ENCODE data around the gene MASP2. TPM values are rescaled to one million over a fixed set of nuclear protein-coding genes. Genes with fewer than 3 reads are reported as not detected.

MASP2 gene
- 0.90 and 1.2 TPM in 2 replicates for total RNA-seq (2021; fragmentation: NEBNext Ultra II Directional; extraction: Animal tissue kit (Norgen Biotek cat#: 25700))
- polyA plus RNA-seq (2011; rRNA removed): 0.54 and 0.78 TPM in 2 replicates
- 0.43 TPM for polyA plus RNA-seq (2011; cell fraction: cytosol; rRNA removed)
- polyA plus RNA-seq (2011; cell fraction: nucleus; rRNA removed): 2.1 TPM
- 2.7 to 2.9 TPM (median 2.8 TPM) in 4 replicates for polyA plus RNA-seq (2012, experiment 1 of 2)
- 0.77 TPM for polyA plus RNA-seq (2012, experiment 2 of 2)
- polyA plus RNA-seq (2013, experiment 1 of 2): 0.61 TPM
- polyA plus RNA-seq (2013, experiment 2 of 2): 0.72 TPM
- 0.29 and 0.63 TPM in 2 replicates for polyA minus RNA-seq (2011; rRNA and poly(A)+ RNA removed)
- polyA minus RNA-seq (2011; cell fraction: cytosol; rRNA and poly(A)+ RNA removed): not detected
- polyA minus RNA-seq (2011; cell fraction: nucleus; rRNA and poly(A)+ RNA removed): 1.2 TPM
- long read RNA-seq, experiment 1: 0 reads
- long read RNA-seq, experiment 2: 0 reads

GRCh38 chr1:11046625-11047365 lies at the start of gene MASP2:
Gene MASP2 (minus strand): TSS chr1:11047239. CDS start chr1:11047207, 32 bp downstream.
- Histone ChIP-seq H3K27me3 (replicated peaks in 1 of 4; ENCODE audit: control insufficient read depth in 3 of 4, extremely low read depth in 1 of 4, insufficient read depth in 3 of 4, low read length in 3 of 4) (no peaks in the 10 kb centered on the region), H3K36me3 (ENCODE audit: control insufficient read depth in 2 of 4, insufficient read depth in 4 of 4, low read length in 3 of 4) (no peaks in the 10 kb centered on the region), H4K91ac (replicated peaks; ENCODE audit: insufficient read length, low read length) (no peak within 1 kb of the TSS), H3K4me3 (ENCODE audit: extremely low read depth in 1 of 4, insufficient read depth in 2 of 4, low read depth in 3 of 4, low read length in 4 of 4) (no peak within 1 kb of the TSS), H3K79me1 (ENCODE audit: low read depth, low read length) (no peaks in the 10 kb centered on the region), H3K9me3 (ENCODE audit: insufficient read depth in 2 of 2, low read depth in 1 of 2, low read length in 1 of 2) (no peaks in the 10 kb centered on the region), H4K8ac (ENCODE audit: extremely low read depth, insufficient read depth, low read length) (peak within 1 kb of the TSS; percentile 78; the same call in 1 of the 2 replicates), H3K27ac (ENCODE audit: low read depth, low read length) (no peak within 1 kb of the TSS), H3K23me2 (ENCODE audit: low read depth, low read length) (peaks cover 8% of the 10 kb centered on the region; the same call in 1 of the 2 replicates), H3K4me1 (replicated peaks in 1 of 4; ENCODE audit: control insufficient read depth in 3 of 4, insufficient read depth in 4 of 4, low read length in 3 of 4) (peaks cover 0 to 10% (median 1%) of the 10 kb centered on the region in 4 experiments; a peak in 4 of 7 replicates), H2AK5ac (ENCODE audit: low read depth, low read length) (no peak within 1 kb of the TSS), H3K23ac (ENCODE audit: insufficient read length) (no peak within 1 kb of the TSS), H2BK20ac (ENCODE audit: low read length) (no peak within 1 kb of the TSS), H4K5ac (ENCODE audit: insufficient read length, low read depth, low read length) (no peak within 1 kb of the TSS), H2AFZ (ENCODE audit: low read length) (no peak within 1 kb of the TSS), H3K9ac (replicated peaks in 1 of 4; ENCODE audit: extremely low read depth in 1 of 4, low read depth in 3 of 4, low read length in 3 of 4) (no peak within 1 kb of the TSS), H3K79me2 (ENCODE audit: control insufficient read depth in 1 of 2, insufficient read depth in 2 of 2, low read length in 2 of 2) (no peaks in the 10 kb centered on the region), H3K56ac (replicated peaks; ENCODE audit: insufficient read length, low read depth, low read length) (no peak within 1 kb of the TSS), H3K4me2 (ENCODE audit: insufficient read depth in 1 of 2, low read depth in 2 of 2, low read length in 2 of 2) (no peak within 1 kb of the TSS), H3K18ac (ENCODE audit: extremely low read depth, low read length) (no peak within 1 kb of the TSS), H2BK5ac (ENCODE audit: low read depth, low read length) (no peak within 1 kb of the TSS), H3K14ac (ENCODE audit: insufficient read length) (no peak within 1 kb of the TSS), H2BK12ac (ENCODE audit: low read depth, low read length) (no peak within 1 kb of the TSS), H2BK15ac (ENCODE audit: low read length) (no peak within 1 kb of the TSS), H3K4ac (replicated peaks; ENCODE audit: insufficient read length, low read depth, low read length) (no peak within 1 kb of the TSS), H4K20me1 (replicated peaks in 1 of 2; ENCODE audit: control insufficient read depth in 1 of 2, insufficient read depth in 2 of 2, low read length in 2 of 2) (peaks cover 0 to 2% of the 10 kb centered on the region in 2 experiments), H2BK120ac (replicated peaks; ENCODE audit: low read depth, low read length) (no peak within 1 kb of the TSS)
- DNase-seq (ENCODE audit: low read depth in 1 of 2, low spot score in 2 of 2) (no peak), FAIRE-seq (no peak)
- 92% methylated on average over 27 of the region's 28 CpGs; no CpG with 5 or more reads in 1 of the 2 experiments for WGBS, 2 experiments (ENCODE audit: extremely low coverage in 1 of 2, insufficient coverage in 1 of 2, insufficient read length in 1 of 2, insufficient replicate concordance in 2 of 2, low coverage in 1 of 2, low lambda C conversion rate in 2 of 2, missing lambda C conversion rate in 1 of 2)
- CTCF ChIA-PET (ENCODE audit: partially characterized antibody): interaction anchor here (0.8 to 14.5 kb wide), 3 partner anchors 9 to 198 kb away, joined by 3 to 168 read pairs (median 7); no protein-coding TSS in a partner anchor
- TF ChIP-seq CTBP2 (IDR thresholded peaks at IDR 0.05; ENCODE audit: borderline replicate concordance, insufficient read depth, insufficient read length, low read length) (no peak), SRF (IDR thresholded peaks at IDR 0.05; ENCODE audit: low read depth, low read length) (no peak), CHD1 (IDR thresholded peaks at IDR 0.05; ENCODE audit: low read depth, low read length) (no peak), SIN3A (conservative IDR thresholded peaks at IDR 0.05 in 1 of 2, IDR thresholded peaks at IDR 0.05 in 1 of 2; ENCODE audit: low read depth in 1 of 2, low read length in 2 of 2) (no peak), POLR2AphosphoS5 (IDR thresholded peaks at IDR 0.05; ENCODE audit: low read depth, low read length) (no peak), POU5F1 (IDR thresholded peaks at IDR 0.05; ENCODE audit: low read depth, low read length) (no peak), KDM4A (IDR thresholded peaks at IDR 0.05; ENCODE audit: low read depth, low read length, severe bottlenecking) (no peak), POLR2A (IDR thresholded peaks at IDR 0.05; ENCODE audit: control extremely low read depth in 1 of 2, low read depth in 2 of 2, low read length in 2 of 2) (no peak), RNF2 (IDR thresholded peaks at IDR 0.05; ENCODE audit: borderline replicate concordance, low read depth, low read length, missing control alignments, poor library complexity, severe bottlenecking) (no peak)
- POLR2A ChIA-PET (ENCODE audit: partially characterized antibody): interaction anchor here (0.7 to 2.6 kb wide), 6 partner anchors 8 to 20 kb away, joined by 3 to 9 read pairs (median 4); no protein-coding TSS in a partner anchor
